A673 (cell line): ENCODE data around the gene LRRC27. TPM values are rescaled to one million over a fixed set of nuclear protein-coding genes. Genes with fewer than 3 reads are reported as not detected.
A peak's percentile ranks its signal among the peaks of the same experiment; 100 is the strongest.

ENCODE experiments used
- BruUV-seq: library from RNA; stranded (reverse); fragments of 400-500 nt; replicated peaks from 2 replicates; lab custom pipeline; 2021; lab: Mats Ljungman, UMichigan
- CTCF ChIA-PET: fragments of 300-600 bp; sonication (Branson Sonifier 250); formaldehyde crosslinking; loops from one replicate; lab custom pipeline; 2022; ENCODE audit warnings: antibody characterized with exemption; lab: Charles Lee
- POLR2A ChIA-PET: fragments of 300-600 bp; sonication (Branson Sonifier 250); formaldehyde crosslinking; loops from one replicate; lab custom pipeline; 2022; ENCODE audit warnings: antibody characterized with exemption; ENCODE audit not compliant: low non-redundant PET; lab: Charles Lee
- DNase-seq: peaks from one replicate; pipeline ENCODE4 v3.0.0-alpha.2; 2015; ENCODE audit warnings: low spot score
- H3K27ac ChIP-seq: fragments of 200-600 bp; sonication (generic); 2 replicates; pipeline ENCODE4 v1.5.1; 2016; ENCODE audit warnings: mixed run types, low read depth, mild to moderate bottlenecking, mixed read lengths, antibody characterized with exemption, low read length; ENCODE audit not compliant: poor library complexity, severe bottlenecking
- H3K27me3 ChIP-seq: fragments of 200-600 bp; sonication (generic); replicated peaks from 2 replicates; pipeline ENCODE4 v1.6.1; 2017; ENCODE audit warnings: mixed run types, low read depth, mild to moderate bottlenecking, mixed read lengths, antibody characterized with exemption, low read length; ENCODE audit not compliant: insufficient read depth, poor library complexity
- H3K36me3 ChIP-seq: fragments of 200-600 bp; sonication (generic); 2 replicates; pipeline ENCODE4 v1.6.1; 2016; ENCODE audit warnings: mixed run types, mild to moderate bottlenecking, mixed read lengths, antibody characterized with exemption, low read length; ENCODE audit not compliant: insufficient read depth, poor library complexity, severe bottlenecking
- H3K4me1 ChIP-seq: fragments of 200-600 bp; sonication (generic); 2 replicates; pipeline ENCODE4 v1.6.1; 2017; ENCODE audit warnings: mixed run types, mild to moderate bottlenecking, mixed read lengths, antibody characterized with exemption, low read length; ENCODE audit not compliant: insufficient read depth, poor library complexity, severe bottlenecking
- H3K4me3 ChIP-seq: fragments of 200-600 bp; sonication (generic); 2 replicates; pipeline ENCODE4 v1.5.1; 2016; ENCODE audit warnings: low read depth, mixed run types, mild to moderate bottlenecking, mixed read lengths, low read length; ENCODE audit not compliant: poor library complexity, severe bottlenecking
- H3K9me3 ChIP-seq: fragments of 200-600 bp; sonication (generic); 2 replicates; pipeline ENCODE4 v1.6.1; 2016; ENCODE audit warnings: mixed run types, low read depth, mild to moderate bottlenecking, mixed read lengths, antibody characterized with exemption, low read length; ENCODE audit not compliant: poor library complexity, severe bottlenecking
- CTCF ChIP-seq: fragments of 300-800, 200-600 bp; sonication (generic); conservative IDR thresholded peaks from 2 replicates; pipeline ENCODE4 v1.5.1; 2017; ENCODE audit warnings: low read depth, mild to moderate bottlenecking, antibody characterized with exemption, low read length, moderate library complexity, mixed read lengths
- EZH2 ChIP-seq: fragments of 200-600 bp; sonication (generic); IDR thresholded peaks from 2 replicates; pipeline ENCODE4 v1.6.1; 2017; ENCODE audit warnings: borderline replicate concordance, low read depth, mild to moderate bottlenecking, mixed read lengths, antibody characterized with exemption, low read length; ENCODE audit not compliant: poor library complexity, severe bottlenecking
- intact Hi-C: fragments of 100-400 bp; cut with micrococcal nuclease; formaldehyde crosslinking; loops from one replicate; pipeline ENCODE4 v1.10.0; 2022; ENCODE audit not compliant: unreplicated experiment
- total RNA-seq: library from RNA; stranded (reverse); gene quantifications from 2 replicates; pipeline ENCODE4 v1.2.3, GENCODE V29; 2021

The LRRC27 gene
- total RNA-seq, 1 experiment from 2014 or later: 11.5 TPM

GRCh38 chr10:132387764-132388210 is 55.8 kb downstream of the LRRC27 start:
- no peak overlapping the region for H3K4me3 ChIP-seq
- TF ChIP-seq CTCF: peak; percentile 71
- no peak for TF ChIP-seq EZH2
- BruUV-seq: no TSS peak
- no peaks in the 10 kb centered on the region for H3K27me3 ChIP-seq
- ChIA-PET CTCF (no interaction called here), POLR2A (no interaction called here)
- H3K4me1 ChIP-seq: peaks cover 15% of the 10 kb centered on the region
- peak overlapping the region; percentile 51 for H3K27ac ChIP-seq
- DNase-seq: peak; percentile 78
- no peaks in the 10 kb centered on the region for H3K9me3 ChIP-seq
- intact Hi-C loops: loop anchor here (2.0 to 5.0 kb wide), 2 partner anchors 65 to 250 kb away; no protein-coding TSS in a partner anchor
- no peaks in the 10 kb centered on the region for H3K36me3 ChIP-seq

GRCh38 chr10:132388891-132389432 is 57.0 kb downstream of the LRRC27 start:
- DNase-seq: no peak
- no TSS peak for BruUV-seq
- ChIA-PET CTCF (no interaction called here), POLR2A (no interaction called here)
- no peaks in the 10 kb centered on the region for H3K36me3 ChIP-seq
- intact Hi-C loops: loop anchor here (2.0 to 5.0 kb wide), 2 partner anchors 64 to 248 kb away; no protein-coding TSS in a partner anchor
- H3K9me3 ChIP-seq: no peaks in the 10 kb centered on the region
- no peaks in the 10 kb centered on the region for H3K27me3 ChIP-seq
- H3K4me1 ChIP-seq: peaks cover 15% of the 10 kb centered on the region
- TF ChIP-seq CTCF (no peak), EZH2 (no peak)
- no peak overlapping the region for H3K27ac ChIP-seq
- H3K4me3 ChIP-seq: no peak overlapping the region

- H3K9me3 ChIP-seq: no peaks in the 10 kb centered on the region
- no TSS peak for BruUV-seq
- no peak overlapping the region for H3K4me3 ChIP-seq
- DNase-seq: no peak
- H3K27ac ChIP-seq: peak overlapping the region; percentile 31
- H3K4me1 ChIP-seq: peaks cover 15% of the 10 kb centered on the region
- POLR2A ChIA-PET: no interaction called here
- CTCF ChIA-PET: no interaction called here
- no peaks in the 10 kb centered on the region for H3K27me3 ChIP-seq
- intact Hi-C loops: loop anchor here (2.0 to 5.0 kb wide), 2 partner anchors 63 to 248 kb away; no protein-coding TSS in a partner anchor
- no peaks in the 10 kb centered on the region for H3K36me3 ChIP-seq
- TF ChIP-seq CTCF (no peak), EZH2 (no peak)
These were observed 57.6 kb downstream of the LRRC27 start for GRCh38 chr10:132389433-132390169.
